ENCODE measurements around the gene QRICH1. TPM values are rescaled to one million over a fixed set of nuclear protein-coding genes. Genes with fewer than 3 reads are reported as not detected.

Gene QRICH1
- total RNA-seq, 1 experiment from 2014 or later: 151 TPM

DNA sequence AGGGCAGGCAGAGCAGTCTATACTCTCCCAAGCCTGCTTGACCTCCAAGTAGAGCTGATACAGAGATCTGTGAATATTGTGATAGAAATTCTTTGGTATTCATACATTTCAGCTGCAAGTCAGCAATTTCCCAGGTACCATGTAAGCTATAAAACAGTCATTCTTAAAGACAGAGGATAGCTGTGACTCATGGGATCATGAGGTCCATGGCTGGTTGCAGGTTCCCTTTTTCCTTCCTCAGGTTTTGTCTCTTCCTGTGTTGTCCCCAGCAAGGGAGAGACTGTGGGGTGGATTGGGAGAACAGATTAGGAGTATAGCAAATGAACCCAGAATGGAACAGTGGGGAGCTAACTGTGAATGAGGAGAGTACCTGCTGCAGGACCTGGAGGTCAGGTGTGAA, 109.2 kb downstream of the QRICH1 start:
- Histone ChIP-seq H3K9ac (ENCODE audit: extremely low read depth, insufficient read length, low read length) (no peak overlapping the region), H3K79me2 (ENCODE audit: insufficient read depth, low read length) (no peaks in the 10 kb centered on the region), H4K91ac (ENCODE audit: insufficient read length, low read depth, low read length) (no peak overlapping the region), H4K20me1 (ENCODE audit: control insufficient read depth, insufficient read depth, insufficient read length) (no peaks in the 10 kb centered on the region), H2AFZ (ENCODE audit: low read length) (no peak overlapping the region), H3K27ac (ENCODE audit: insufficient read length, low read depth, low read length) (no peak overlapping the region), H3K4ac (ENCODE audit: low read depth, low read length) (no peak overlapping the region), H4K5ac (ENCODE audit: insufficient read length, low read depth, low read length) (no peak overlapping the region), H2BK120ac (ENCODE audit: low read depth, low read length, poor library complexity, severe bottlenecking) (no peak overlapping the region), H3K23me2 (ENCODE audit: insufficient read length, low read depth, low read length, poor library complexity, severe bottlenecking) (peaks cover 7% of the 10 kb centered on the region), H3K9me3 (ENCODE audit: control insufficient read depth, low read depth, low read length) (no peaks in the 10 kb centered on the region), H3K23ac (ENCODE audit: insufficient read length, low read depth, low read length) (no peak overlapping the region), H2BK12ac (ENCODE audit: insufficient read length, low read depth, low read length) (no peak overlapping the region), H3K18ac (ENCODE audit: insufficient read length, low read depth, low read length) (no peak overlapping the region), H2BK20ac (ENCODE audit: low read depth, low read length, poor library complexity, severe bottlenecking) (no peak overlapping the region), H3K56ac (ENCODE audit: insufficient read length, low read depth, low read length) (no peak overlapping the region), H3T11ph (ENCODE audit: low read length) (no peak overlapping the region), H2AK5ac (ENCODE audit: insufficient read length, low read length) (no peak overlapping the region), H3K4me1 (ENCODE audit: insufficient read depth, low read length) (peaks cover 2% of the 10 kb centered on the region; the same call in 1 of the 2 replicates), H2BK15ac (ENCODE audit: low read depth, low read length) (no peak overlapping the region), H3K4me2 (ENCODE audit: insufficient read depth, insufficient read length, low read length) (no peak overlapping the region), H2BK5ac (ENCODE audit: insufficient read length, low read length) (no peak overlapping the region), H3K27me3 (ENCODE audit: insufficient read depth, low read length) (no peaks in the 10 kb centered on the region), H3K14ac (ENCODE audit: insufficient read depth, low read length) (no peak overlapping the region), H4K8ac (replicated peaks; ENCODE audit: insufficient read length, low read depth, low read length) (no peak overlapping the region), H3K79me1 (ENCODE audit: insufficient read depth, low read depth, low read length, poor library complexity, severe bottlenecking) (no peaks in the 10 kb centered on the region)
- peaks cover 9 to 10% of the 10 kb centered on the region in 2 experiments for H3K4me1 Mint-ChIP-seq
- TF ChIP-seq, protein P1, sequence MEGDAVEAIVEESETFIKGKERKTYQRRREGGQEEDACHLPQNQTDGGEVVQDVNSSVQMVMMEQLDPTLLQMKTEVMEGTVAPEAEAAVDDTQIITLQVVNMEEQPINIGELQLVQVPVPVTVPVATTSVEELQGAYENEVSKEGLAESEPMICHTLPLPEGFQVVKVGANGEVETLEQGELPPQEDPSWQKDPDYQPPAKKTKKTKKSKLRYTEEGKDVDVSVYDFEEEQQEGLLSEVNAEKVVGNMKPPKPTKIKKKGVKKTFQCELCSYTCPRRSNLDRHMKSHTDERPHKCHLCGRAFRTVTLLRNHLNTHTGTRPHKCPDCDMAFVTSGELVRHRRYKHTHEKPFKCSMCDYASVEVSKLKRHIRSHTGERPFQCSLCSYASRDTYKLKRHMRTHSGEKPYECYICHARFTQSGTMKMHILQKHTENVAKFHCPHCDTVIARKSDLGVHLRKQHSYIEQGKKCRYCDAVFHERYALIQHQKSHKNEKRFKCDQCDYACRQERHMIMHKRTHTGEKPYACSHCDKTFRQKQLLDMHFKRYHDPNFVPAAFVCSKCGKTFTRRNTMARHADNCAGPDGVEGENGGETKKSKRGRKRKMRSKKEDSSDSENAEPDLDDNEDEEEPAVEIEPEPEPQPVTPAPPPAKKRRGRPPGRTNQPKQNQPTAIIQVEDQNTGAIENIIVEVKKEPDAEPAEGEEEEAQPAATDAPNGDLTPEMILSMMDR (conservative IDR thresholded peaks at IDR 0.05): no peak
- DNase-seq: no peak
- no peaks in the 10 kb centered on the region for H3K9me3 Mint-ChIP-seq
- H3K36me3 Mint-ChIP-seq (ENCODE audit: insufficient read depth in 1 of 3, low read depth in 3 of 3): peaks cover 30 to 64% (median 43%) of the 10 kb centered on the region in 3 experiments
- H3K27ac Mint-ChIP-seq: no peak overlapping the region; a peak in 1 of 7 replicates
- H3K4me3 Mint-ChIP-seq: no peak overlapping the region
- no peaks in the 10 kb centered on the region; the same call in 1 of the 2 replicates for H3K27me3 Mint-ChIP-seq (ENCODE audit: low read depth)
